ENCODE measurements around the gene GTF2IRD1.

The GTF2IRD1 gene

GRCh38 chr7:74612015-74612829 is 158.5 kb downstream of the GTF2IRD1 start:
- Histone ChIP-seq H3K9ac (ENCODE audit: low read length) (no peak overlapping the region), H3K4me3 (ENCODE audit: low read length) (no peak overlapping the region), H3K27me3 (ENCODE audit: control insufficient read depth, insufficient read depth, low read length) (no peaks in the 10 kb centered on the region), H3K36me3 (ENCODE audit: control insufficient read depth, insufficient read depth, low read length) (no peaks in the 10 kb centered on the region), H3K4me1 (ENCODE audit: control insufficient read depth, insufficient read depth, low read length) (peaks cover 13% of the 10 kb centered on the region), H3K9me3 (ENCODE audit: control insufficient read depth, low read length) (no peaks in the 10 kb centered on the region)

- no peaks in the 10 kb centered on the region for H3K36me3 ChIP-seq (ENCODE audit: control insufficient read depth, insufficient read depth, low read length)
- H3K9ac ChIP-seq (ENCODE audit: low read length): no peak overlapping the region
- no peak overlapping the region for H3K4me3 ChIP-seq (ENCODE audit: low read length)
- peaks cover 6% of the 10 kb centered on the region for H3K4me1 ChIP-seq (ENCODE audit: control insufficient read depth, insufficient read depth, low read length)
- no peaks in the 10 kb centered on the region for H3K9me3 ChIP-seq (ENCODE audit: control insufficient read depth, low read length)
- no peaks in the 10 kb centered on the region for H3K27me3 ChIP-seq (ENCODE audit: control insufficient read depth, insufficient read depth, low read length)
Observed at GRCh38 chr7:74615933-74616780, 162.5 kb downstream of the GTF2IRD1 start.

- no peak overlapping the region for H3K4me3 ChIP-seq (ENCODE audit: low read length)
- H3K4me1 ChIP-seq (ENCODE audit: control insufficient read depth, insufficient read depth, low read length): peaks cover 4% of the 10 kb centered on the region
- H3K9ac ChIP-seq (ENCODE audit: low read length): no peak overlapping the region
- H3K9me3 ChIP-seq (ENCODE audit: control insufficient read depth, low read length): no peaks in the 10 kb centered on the region
- no peaks in the 10 kb centered on the region for H3K27me3 ChIP-seq (ENCODE audit: control insufficient read depth, insufficient read depth, low read length)
- no peaks in the 10 kb centered on the region for H3K36me3 ChIP-seq (ENCODE audit: control insufficient read depth, insufficient read depth, low read length)
Observed at GRCh38 chr7:74617180-74617744, 163.6 kb downstream of the GTF2IRD1 start.

- no peaks in the 10 kb centered on the region for H3K9me3 ChIP-seq (ENCODE audit: control insufficient read depth, low read length)
- H3K9ac ChIP-seq (ENCODE audit: low read length): no peak overlapping the region
Observed at GRCh38 chr7:74619235-74619860, 165.6 kb downstream of the GTF2IRD1 start.

GRCh38 chr7:74622228-74622749 is 168.6 kb downstream of the GTF2IRD1 start:
- H3K36me3 ChIP-seq (ENCODE audit: control insufficient read depth, insufficient read depth, low read length): no peaks in the 10 kb centered on the region
- H3K4me3 ChIP-seq (ENCODE audit: low read length): no peak overlapping the region
- H3K27me3 ChIP-seq (ENCODE audit: control insufficient read depth, insufficient read depth, low read length): no peaks in the 10 kb centered on the region
- H3K9ac ChIP-seq (ENCODE audit: low read length): no peak overlapping the region
- H3K9me3 ChIP-seq (ENCODE audit: control insufficient read depth, low read length): no peaks in the 10 kb centered on the region
- H3K4me1 ChIP-seq (ENCODE audit: control insufficient read depth, insufficient read depth, low read length): no peaks in the 10 kb centered on the region

More at GRCh38 chr7:74619235-74619860, 165.6 kb downstream of the GTF2IRD1 start:
- H3K36me3 ChIP-seq (ENCODE audit: control insufficient read depth, insufficient read depth, low read length): no peaks in the 10 kb centered on the region
- H3K4me3 ChIP-seq (ENCODE audit: low read length): no peak overlapping the region
- H3K4me1 ChIP-seq (ENCODE audit: control insufficient read depth, insufficient read depth, low read length): no peaks in the 10 kb centered on the region
- H3K27me3 ChIP-seq (ENCODE audit: control insufficient read depth, insufficient read depth, low read length): no peaks in the 10 kb centered on the region

- Histone ChIP-seq H3K4me1 (ENCODE audit: control insufficient read depth, insufficient read depth, low read length) (peaks cover 8% of the 10 kb centered on the region), H3K4me3 (ENCODE audit: low read length) (no peak overlapping the region), H3K36me3 (ENCODE audit: control insufficient read depth, insufficient read depth, low read length) (no peaks in the 10 kb centered on the region), H3K9ac (ENCODE audit: low read length) (no peak overlapping the region), H3K27me3 (ENCODE audit: control insufficient read depth, insufficient read depth, low read length) (no peaks in the 10 kb centered on the region), H3K9me3 (ENCODE audit: control insufficient read depth, low read length) (no peaks in the 10 kb centered on the region)
Observed at GRCh38 chr7:74623135-74623534, 169.4 kb downstream of the GTF2IRD1 start.

- peaks cover 12% of the 10 kb centered on the region for H3K4me1 ChIP-seq (ENCODE audit: control insufficient read depth, insufficient read depth, low read length)
- no peaks in the 10 kb centered on the region for H3K36me3 ChIP-seq (ENCODE audit: control insufficient read depth, insufficient read depth, low read length)
- no peaks in the 10 kb centered on the region for H3K27me3 ChIP-seq (ENCODE audit: control insufficient read depth, insufficient read depth, low read length)
- no peak overlapping the region for H3K4me3 ChIP-seq (ENCODE audit: low read length)
- no peaks in the 10 kb centered on the region for H3K9me3 ChIP-seq (ENCODE audit: control insufficient read depth, low read length)
- H3K9ac ChIP-seq (ENCODE audit: low read length): no peak overlapping the region
Observed at GRCh38 chr7:74625446-74625845, 171.7 kb downstream of the GTF2IRD1 start.

- Histone ChIP-seq H3K4me3 (ENCODE audit: low read length) (no peak overlapping the region), H3K9ac (ENCODE audit: low read length) (peak overlapping the region; percentile 18), H3K27me3 (ENCODE audit: control insufficient read depth, insufficient read depth, low read length) (no peaks in the 10 kb centered on the region)
Observed at GRCh38 chr7:74627661-74628411, 174.1 kb downstream of the GTF2IRD1 start.

GRCh38 chr7:74632505-74632904 is 178.8 kb downstream of the GTF2IRD1 start:
- Histone ChIP-seq H3K9me3 (ENCODE audit: control insufficient read depth, low read length) (no peaks in the 10 kb centered on the region), H3K4me3 (ENCODE audit: low read length) (no peak overlapping the region), H3K27me3 (ENCODE audit: control insufficient read depth, insufficient read depth, low read length) (no peaks in the 10 kb centered on the region), H3K9ac (ENCODE audit: low read length) (no peak overlapping the region), H3K36me3 (ENCODE audit: control insufficient read depth, insufficient read depth, low read length) (no peaks in the 10 kb centered on the region), H3K4me1 (ENCODE audit: control insufficient read depth, insufficient read depth, low read length) (peaks cover 36% of the 10 kb centered on the region)

More at GRCh38 chr7:74627661-74628411, 174.1 kb downstream of the GTF2IRD1 start:
- Histone ChIP-seq H3K9me3 (ENCODE audit: control insufficient read depth, low read length) (no peaks in the 10 kb centered on the region), H3K36me3 (ENCODE audit: control insufficient read depth, insufficient read depth, low read length) (no peaks in the 10 kb centered on the region), H3K4me1 (ENCODE audit: control insufficient read depth, insufficient read depth, low read length) (peaks cover 12% of the 10 kb centered on the region)

GRCh38 chr7:74633451-74633921 is 179.8 kb downstream of the GTF2IRD1 start:
- Histone ChIP-seq H3K9ac (ENCODE audit: low read length) (no peak overlapping the region), H3K36me3 (ENCODE audit: control insufficient read depth, insufficient read depth, low read length) (no peaks in the 10 kb centered on the region), H3K27me3 (ENCODE audit: control insufficient read depth, insufficient read depth, low read length) (no peaks in the 10 kb centered on the region), H3K9me3 (ENCODE audit: control insufficient read depth, low read length) (no peaks in the 10 kb centered on the region), H3K4me3 (ENCODE audit: low read length) (no peak overlapping the region), H3K4me1 (ENCODE audit: control insufficient read depth, insufficient read depth, low read length) (peaks cover 26% of the 10 kb centered on the region)

- no peak overlapping the region for H3K9ac ChIP-seq (ENCODE audit: low read length)
- H3K4me1 ChIP-seq (ENCODE audit: control insufficient read depth, insufficient read depth, low read length): peaks cover 25% of the 10 kb centered on the region
- H3K9me3 ChIP-seq (ENCODE audit: control insufficient read depth, low read length): no peaks in the 10 kb centered on the region
- no peak overlapping the region for H3K4me3 ChIP-seq (ENCODE audit: low read length)
- H3K36me3 ChIP-seq (ENCODE audit: control insufficient read depth, insufficient read depth, low read length): no peaks in the 10 kb centered on the region
- no peaks in the 10 kb centered on the region for H3K27me3 ChIP-seq (ENCODE audit: control insufficient read depth, insufficient read depth, low read length)
Observed at GRCh38 chr7:74637745-74638144, 184.0 kb downstream of the GTF2IRD1 start.

All from mucosa of stomach (tissue), 1 donor.